Measurements from ENCODE around the gene STX3. TPM values are rescaled to one million over a fixed set of nuclear protein-coding genes. Genes with fewer than 3 reads are reported as not detected.

The STX3 gene
- total RNA-seq, 1 donor from 2014 or later, result 52.4 TPM

GRCh38 chr11:59708537-59708936 lies 46.6 kb upstream of the STX3 start:
- Histone ChIP-seq H3K79me2 (ENCODE audit: low read depth) (no peaks in the 10 kb centered on the region), H3K27ac (no peak overlapping the region), H3K9ac (no peak overlapping the region), H2AFZ (replicated peaks) (no peak overlapping the region), H3K4me2 (no peak overlapping the region), H3K4me3 (no peak overlapping the region), H3K36me3 (no peaks in the 10 kb centered on the region), H3K9me3 (ENCODE audit: low read depth) (no peaks in the 10 kb centered on the region), H3K27me3 (no peaks in the 10 kb centered on the region), H4K20me1 (ENCODE audit: low read depth) (no peaks in the 10 kb centered on the region), H3F3A (ENCODE audit: low read depth) (no peaks in the 10 kb centered on the region), H3K4me1 (no peaks in the 10 kb centered on the region)
- Mint-ChIP-seq H3K27ac (no peak overlapping the region), H3K4me3 (no peak overlapping the region), H3K36me3 (no peaks in the 10 kb centered on the region), H3K9me3 (no peaks in the 10 kb centered on the region), H3K4me1 (no peaks in the 10 kb centered on the region), H3K27me3 (ENCODE audit: insufficient read depth, low read depth) (peaks cover 4% of the 10 kb centered on the region)
- DNase-seq (ENCODE audit: low spot score), result no peak
- TF ChIP-seq EZH2 (IDR thresholded peaks at IDR 0.05) (no peak), EZH2phosphoT487 (IDR thresholded peaks at IDR 0.05) (no peak), CTCF (IDR thresholded peaks at IDR 0.05) (no peak)

GRCh38 chr11:59710136-59710847 lies 44.9 kb upstream of the STX3 start:
- no peaks in the 10 kb centered on the region for H3F3A ChIP-seq (ENCODE audit: low read depth)
- no peaks in the 10 kb centered on the region for H3K9me3 Mint-ChIP-seq
- no peak overlapping the region for H3K27ac Mint-ChIP-seq
- no peaks in the 10 kb centered on the region for H3K9me3 ChIP-seq (ENCODE audit: low read depth)
- H3K79me2 ChIP-seq (ENCODE audit: low read depth), result no peaks in the 10 kb centered on the region
- no peak overlapping the region for H3K27ac ChIP-seq
- H3K4me1 Mint-ChIP-seq, result no peaks in the 10 kb centered on the region
- no peaks in the 10 kb centered on the region for H4K20me1 ChIP-seq (ENCODE audit: low read depth)
- H3K4me2 ChIP-seq, result no peak overlapping the region
- no peaks in the 10 kb centered on the region for H3K4me1 ChIP-seq
- no peak overlapping the region for H3K4me3 ChIP-seq
- no peak overlapping the region for H3K9ac ChIP-seq
- TF ChIP-seq EZH2phosphoT487 (IDR thresholded peaks at IDR 0.05), result no peak
- no peaks in the 10 kb centered on the region for H3K27me3 ChIP-seq
- no peak for DNase-seq (ENCODE audit: low spot score)
- H3K27me3 Mint-ChIP-seq (ENCODE audit: insufficient read depth, low read depth), result peaks cover 6% of the 10 kb centered on the region
- no peak overlapping the region for H3K4me3 Mint-ChIP-seq
- H3K36me3 Mint-ChIP-seq, result no peaks in the 10 kb centered on the region
- H3K36me3 ChIP-seq, result no peaks in the 10 kb centered on the region
- H2AFZ ChIP-seq (replicated peaks), result no peak overlapping the region

GRCh38 chr11:59713745-59714144 lies 41.4 kb upstream of the STX3 start, which contains the start of gene OR10V1:
Gene OR10V1, minus strand, starts transcription at chr11:59713845. Its CDS starts 0 bp downstream, at chr11:59713845.
- Histone ChIP-seq H3K9ac (no peak within 1 kb of the TSS), H3K36me3 (no peaks in the 10 kb centered on the region), H3K27ac (no peak within 1 kb of the TSS), H3K9me3 (ENCODE audit: low read depth) (no peaks in the 10 kb centered on the region), H3K27me3 (no peaks in the 10 kb centered on the region), H3K79me2 (ENCODE audit: low read depth) (no peaks in the 10 kb centered on the region), H3K4me2 (no peak within 1 kb of the TSS), H3K4me3 (no peak within 1 kb of the TSS), H3K4me1 (no peaks in the 10 kb centered on the region), H4K20me1 (ENCODE audit: low read depth) (no peaks in the 10 kb centered on the region), H3F3A (ENCODE audit: low read depth) (no peaks in the 10 kb centered on the region), H2AFZ (replicated peaks) (no peak within 1 kb of the TSS)
- Mint-ChIP-seq H3K4me1 (no peaks in the 10 kb centered on the region), H3K9me3 (no peaks in the 10 kb centered on the region), H3K27me3 (ENCODE audit: insufficient read depth, low read depth) (peaks cover 2% of the 10 kb centered on the region), H3K36me3 (no peaks in the 10 kb centered on the region), H3K4me3 (no peak within 1 kb of the TSS), H3K27ac (no peak within 1 kb of the TSS)
- DNase-seq (ENCODE audit: low spot score), result no peak
- TF ChIP-seq EZH2phosphoT487 (IDR thresholded peaks at IDR 0.05) (no peak), CTCF (IDR thresholded peaks at IDR 0.05) (no peak), EZH2 (IDR thresholded peaks at IDR 0.05) (no peak)

- Histone ChIP-seq H3K9me3 (ENCODE audit: low read depth) (no peaks in the 10 kb centered on the region), H3K4me2 (no peak overlapping the region), H3K27me3 (no peaks in the 10 kb centered on the region), H2AFZ (replicated peaks) (no peak overlapping the region), H4K20me1 (ENCODE audit: low read depth) (no peaks in the 10 kb centered on the region), H3K9ac (no peak overlapping the region), H3K36me3 (no peaks in the 10 kb centered on the region), H3F3A (ENCODE audit: low read depth) (no peaks in the 10 kb centered on the region), H3K4me3 (no peak overlapping the region), H3K27ac (no peak overlapping the region), H3K79me2 (ENCODE audit: low read depth) (no peaks in the 10 kb centered on the region), H3K4me1 (no peaks in the 10 kb centered on the region)
- Mint-ChIP-seq H3K36me3 (no peaks in the 10 kb centered on the region), H3K4me1 (no peaks in the 10 kb centered on the region), H3K4me3 (no peak overlapping the region), H3K27ac (no peak overlapping the region), H3K9me3 (no peaks in the 10 kb centered on the region), H3K27me3 (ENCODE audit: insufficient read depth, low read depth) (peaks cover 2% of the 10 kb centered on the region)
- TF ChIP-seq EZH2phosphoT487 (IDR thresholded peaks at IDR 0.05) (no peak), CTCF (IDR thresholded peaks at IDR 0.05) (no peak), EZH2 (IDR thresholded peaks at IDR 0.05) (no peak)
- DNase-seq (ENCODE audit: low spot score), result no peak
Measured at GRCh38 chr11:59716051-59716450, 39.1 kb upstream of the STX3 start.

All from neural progenitor cell (in vitro differentiated cells).